A172 (cell line): Measurements from ENCODE around the gene CNNM1. TPM values are rescaled to one million over a fixed set of nuclear protein-coding genes. Genes with fewer than 3 reads are reported as not detected.

Experiments used
- DNase-seq: peaks from one replicate; pipeline ENCODE4 v3.0.0-alpha.2; 2015; ENCODE audit warnings: low spot score
- total RNA-seq: library from RNA; depleted of rRNA; stranded (reverse); fragments of >200 nt; shearing (Covaris generic); gene quantifications from 2 replicates; pipeline ENCODE4 v1.2.3, GENCODE V29; 2014

Gene CNNM1
- total RNA-seq, 1 experiment from 2014 or later = not detected

GRCh38 chr10:99337311-99337811 lies 8.2 kb downstream of the CNNM1 start:
- no peak for DNase-seq

DNA sequence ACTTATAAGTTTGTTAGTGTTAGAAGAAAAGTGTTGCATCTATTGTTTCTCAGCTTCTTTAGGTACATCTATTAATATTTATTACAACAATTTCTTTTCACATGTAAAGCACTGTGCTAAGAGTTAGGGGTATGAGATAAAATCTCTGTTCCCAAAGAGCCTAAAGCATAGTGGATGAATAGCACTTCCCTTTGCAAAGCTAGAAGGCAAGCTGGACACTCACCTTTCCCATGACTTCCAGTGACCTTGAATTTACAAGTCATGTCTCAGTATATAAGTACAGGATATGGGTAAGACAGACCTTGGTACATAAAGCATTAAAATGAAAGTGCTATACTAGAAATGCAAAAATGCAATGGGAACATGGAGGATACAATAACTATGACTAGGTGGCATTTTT lies 8.7 kb downstream of the CNNM1 start:
- no peak for DNase-seq

GRCh38 chr10:99339077-99339476 lies 9.9 kb downstream of the CNNM1 start:
- DNase-seq = peak; percentile 12

GRCh38 chr10:99339563-99340047 lies 10.4 kb downstream of the CNNM1 start:
- DNase-seq = no peak

GRCh38 chr10:99340650-99341049 lies 11.5 kb downstream of the CNNM1 start:
- no peak for DNase-seq

GRCh38 chr10:99341248-99341647 lies 12.1 kb downstream of the CNNM1 start:
- no peak for DNase-seq

DNA sequence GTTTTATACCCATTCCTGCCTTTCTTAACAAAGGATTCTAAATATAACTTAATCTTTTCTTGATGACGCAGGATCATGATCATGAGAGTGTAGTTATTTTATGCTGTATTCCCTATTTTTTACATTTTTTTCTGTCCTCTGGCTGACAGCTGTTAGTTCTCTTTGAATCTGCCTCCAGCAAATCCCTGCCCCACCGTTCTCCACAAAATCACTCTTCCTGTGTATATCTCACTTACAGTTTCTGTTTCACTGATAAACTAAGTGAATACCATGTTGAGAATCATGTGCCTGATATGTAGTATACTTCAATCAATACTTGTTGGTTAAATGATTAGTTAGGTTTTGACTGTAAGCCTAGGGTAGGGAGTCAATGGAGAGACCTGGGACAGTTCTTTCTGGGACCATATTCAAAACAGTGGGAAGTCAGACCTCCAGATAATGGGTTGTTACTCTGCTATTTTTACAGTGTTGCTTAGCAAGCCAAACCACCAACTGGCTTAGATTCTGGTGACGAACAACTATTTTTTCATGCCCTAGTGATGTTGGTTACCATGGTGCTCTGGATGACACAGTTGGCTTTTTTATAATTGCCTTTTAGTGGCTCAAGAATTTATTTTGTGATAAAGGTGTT lies 12.8 kb downstream of the CNNM1 start:
- DNase-seq = no peak

- no peak for DNase-seq
These were observed 14.1 kb downstream of the CNNM1 start for GRCh38 chr10:99343262-99343661.

GRCh38 chr10:99344715-99345114 lies 15.6 kb downstream of the CNNM1 start:
- DNase-seq = no peak

GRCh38 chr10:99345350-99345749 lies 16.2 kb downstream of the CNNM1 start:
- DNase-seq = peak; percentile 35

DNA sequence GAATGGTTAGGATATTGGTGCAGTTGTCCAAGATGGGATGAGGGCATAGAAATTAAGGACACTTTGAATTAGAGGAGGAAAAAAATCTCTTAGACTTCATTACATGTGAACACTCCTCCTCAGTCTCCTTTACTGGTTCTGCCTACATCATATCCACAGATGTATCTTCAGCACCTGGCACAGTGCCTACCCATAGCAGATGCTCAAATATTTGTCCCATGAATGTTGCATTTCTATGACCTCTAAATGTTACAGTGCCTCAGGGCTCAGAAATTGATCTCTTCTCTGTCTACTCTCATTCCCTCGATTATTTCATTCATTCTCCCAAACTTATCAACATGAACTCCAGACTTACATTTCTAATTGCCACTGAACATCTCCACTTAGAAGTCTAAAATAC lies 17.1 kb downstream of the CNNM1 start:
- DNase-seq = peak; percentile 18

DNA sequence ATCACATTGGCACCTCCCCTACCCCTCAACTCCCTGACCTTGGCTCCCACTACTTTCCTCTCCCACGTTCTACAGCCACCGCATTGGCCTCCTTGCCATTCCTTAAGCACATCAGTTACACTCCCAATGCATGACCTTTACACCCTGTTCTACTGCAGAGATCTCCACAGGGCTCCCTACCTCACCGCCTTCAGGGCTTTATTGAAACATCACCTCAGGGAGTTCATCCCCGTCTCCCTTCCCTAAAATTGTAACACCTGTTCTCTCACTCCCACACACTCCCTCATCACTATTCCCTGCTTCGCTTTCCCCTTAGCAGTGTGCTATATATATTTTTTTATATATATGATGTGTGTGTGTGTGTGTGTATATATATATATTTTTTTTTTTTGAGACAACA lies 18.5 kb downstream of the CNNM1 start:
- no peak for DNase-seq

DNA sequence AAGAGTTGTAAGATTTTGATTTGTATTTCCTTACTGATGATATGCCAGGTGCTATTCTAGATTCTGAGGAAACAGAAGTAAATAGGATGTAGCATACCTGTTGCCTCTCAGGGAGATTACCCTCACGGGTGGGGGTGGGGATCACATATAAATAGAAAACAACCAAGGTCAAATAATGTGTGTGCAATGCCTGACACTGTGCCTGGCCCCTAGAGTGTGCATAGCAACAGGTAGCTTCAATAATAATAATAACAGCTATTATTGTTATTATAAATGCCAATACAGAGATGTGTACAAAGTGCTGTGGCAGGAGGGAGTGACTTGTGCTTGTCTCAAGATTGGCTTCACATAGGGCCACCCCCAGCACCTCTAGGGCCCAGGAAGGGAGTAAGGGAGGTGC lies 24.0 kb downstream of the CNNM1 start:
- no peak for DNase-seq

GRCh38 chr10:99357691-99358090 lies 28.5 kb downstream of the CNNM1 start:
- no peak for DNase-seq

DNA sequence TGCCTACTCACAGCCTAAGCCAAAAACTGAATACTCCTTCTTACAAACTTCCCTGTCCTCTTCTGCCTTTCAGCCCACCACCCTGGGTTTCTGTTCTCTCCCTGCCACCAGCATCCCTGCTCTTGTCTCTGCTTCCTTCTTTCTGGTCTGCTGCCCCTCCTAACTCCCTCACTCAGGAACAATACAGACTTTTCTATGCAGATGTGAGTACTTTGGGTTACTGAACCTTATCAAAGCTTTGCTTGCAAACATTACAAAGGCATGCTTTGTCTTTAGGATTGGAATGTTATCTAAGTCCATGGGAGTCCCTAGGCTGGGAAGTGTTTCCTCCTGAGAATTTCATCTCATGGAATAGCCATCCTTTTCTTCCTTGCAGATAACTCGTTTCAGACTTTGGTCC lies 28.9 kb downstream of the CNNM1 start:
- no peak for DNase-seq

DNA sequence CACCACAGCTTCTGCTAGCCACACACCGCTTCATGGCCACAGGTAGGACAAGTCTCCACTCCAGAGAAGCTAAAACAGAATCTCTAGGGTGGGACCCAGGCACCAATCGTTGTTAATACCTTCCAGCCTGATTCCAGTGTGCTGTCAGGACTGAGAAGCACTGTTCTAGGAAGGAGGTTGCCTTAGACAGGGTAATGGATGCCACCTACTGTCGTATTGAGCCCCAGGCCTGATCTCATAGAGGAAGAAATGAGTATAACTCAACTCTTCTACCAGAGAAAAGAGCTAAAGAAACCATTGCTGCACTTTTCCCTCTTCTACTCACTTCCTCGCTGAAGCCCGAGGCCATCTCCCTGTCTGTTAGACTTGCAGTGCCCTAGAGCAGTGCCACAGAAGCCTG lies 31.8 kb downstream of the CNNM1 start:
- no peak for DNase-seq

- DNase-seq = no peak
These were observed 35.0 kb downstream of the CNNM1 start for GRCh38 chr10:99364125-99364524.

GRCh38 chr10:99365311-99365710 lies 36.2 kb downstream of the CNNM1 start:
- DNase-seq = no peak

DNA sequence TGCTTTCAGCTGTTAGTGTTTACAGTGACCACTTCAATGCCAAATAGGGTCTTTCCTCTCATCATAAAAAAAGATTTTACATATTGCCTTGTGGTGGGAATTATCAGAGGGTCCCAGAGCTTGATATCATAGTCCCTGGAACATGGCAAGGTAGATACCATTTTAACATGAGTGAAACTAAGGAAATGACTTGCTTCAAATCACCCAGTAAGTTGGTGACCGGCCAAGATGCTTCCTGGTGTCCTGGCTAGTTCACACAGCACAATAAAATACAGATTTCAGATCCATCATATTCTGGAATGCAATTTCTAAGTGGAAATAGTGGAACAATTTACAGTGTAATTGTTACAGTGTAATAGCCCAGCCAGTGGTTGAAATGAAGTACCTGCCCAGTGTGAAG lies 36.6 kb downstream of the CNNM1 start:
- DNase-seq = no peak

DNA sequence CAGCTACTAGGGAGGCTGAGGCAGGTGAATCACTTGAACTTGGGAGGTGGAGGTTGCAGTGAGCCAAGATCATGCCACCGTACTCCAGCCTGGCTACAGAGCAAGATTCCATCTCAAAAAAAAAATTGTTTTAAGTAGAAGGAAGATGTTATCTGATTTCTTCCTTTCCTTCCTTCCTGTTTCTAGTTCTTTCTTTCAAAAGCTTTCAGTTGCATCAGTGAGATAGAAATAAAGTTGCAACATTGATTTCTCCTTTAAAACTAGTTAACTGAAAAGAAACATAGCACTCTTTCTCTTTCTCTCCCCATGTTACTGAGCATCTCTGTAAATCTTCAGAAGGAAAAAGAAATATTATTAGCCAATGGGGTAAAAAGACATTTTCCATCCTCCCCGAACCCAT lies 37.5 kb downstream of the CNNM1 start:
- no peak for DNase-seq

DNA sequence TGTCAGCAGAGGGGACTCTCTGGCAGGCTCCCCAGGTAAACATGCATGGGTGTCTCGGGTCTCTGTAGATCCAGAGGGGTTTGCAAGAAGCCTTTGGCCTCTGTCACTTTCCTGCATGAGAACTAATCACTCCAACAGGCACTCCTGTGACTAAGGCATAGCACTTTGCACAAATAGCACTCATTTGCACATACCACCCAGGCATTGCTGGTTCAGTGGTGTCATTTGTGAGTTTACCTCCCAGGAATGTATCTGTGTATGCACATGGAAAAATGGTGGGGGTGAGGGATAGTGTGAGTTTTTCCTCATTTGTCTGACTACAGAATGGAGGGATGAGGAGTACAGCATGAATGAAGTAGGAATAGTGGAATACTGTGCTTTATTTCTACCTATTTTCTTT lies 39.5 kb downstream of the CNNM1 start:
- no peak for DNase-seq

- no peak for DNase-seq
These were observed 40.0 kb downstream of the CNNM1 start for GRCh38 chr10:99369126-99369525.

DNA sequence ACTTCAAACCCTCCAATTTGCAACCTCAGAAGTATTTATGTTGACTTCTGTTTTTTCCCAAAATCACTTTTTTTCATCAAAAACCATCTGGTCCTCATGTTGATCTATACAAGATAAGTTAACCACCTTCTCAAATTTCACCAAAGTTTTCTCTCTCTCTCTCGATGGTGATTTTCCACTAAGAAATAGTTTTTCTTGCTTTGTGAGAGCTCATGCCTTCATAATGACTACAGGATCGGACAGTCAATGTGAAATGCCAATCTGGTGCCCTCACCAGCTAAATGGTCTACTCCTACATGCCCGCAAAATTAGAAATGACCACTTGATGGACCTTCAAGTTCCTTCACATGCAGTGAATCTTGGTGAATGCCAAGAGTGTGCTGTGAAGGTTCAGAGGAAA lies 40.4 kb downstream of the CNNM1 start:
- DNase-seq = no peak

- DNase-seq = peak; percentile 41
These were observed 41.8 kb downstream of the CNNM1 start for GRCh38 chr10:99370993-99371392.
